SK-N-MC (cell line): ENCODE data around the gene L3MBTL4.

Experiments
- EZH2 ChIP-seq: fragments of 200-600 bp; sonication (generic); IDR thresholded peaks from one replicate; pipeline ENCODE4 v1.6.1; 2017; ENCODE audit warnings: antibody characterized with exemption
- FOXP2 ChIP-seq: optimal IDR thresholded peaks from 2 replicates; pipeline ENCODE3; 2011; ENCODE audit warnings: mild to moderate bottlenecking, moderate library complexity; ENCODE audit not compliant: insufficient read depth; ENCODE audit errors: extremely low read length, control extremely low read depth
- POLR2AphosphoS5 ChIP-seq: IDR thresholded peaks from 2 replicates; pipeline ENCODE4 v1.6.1; 2012; ENCODE audit warnings: mild to moderate bottlenecking, low read depth, low read length, borderline replicate concordance

DNA sequence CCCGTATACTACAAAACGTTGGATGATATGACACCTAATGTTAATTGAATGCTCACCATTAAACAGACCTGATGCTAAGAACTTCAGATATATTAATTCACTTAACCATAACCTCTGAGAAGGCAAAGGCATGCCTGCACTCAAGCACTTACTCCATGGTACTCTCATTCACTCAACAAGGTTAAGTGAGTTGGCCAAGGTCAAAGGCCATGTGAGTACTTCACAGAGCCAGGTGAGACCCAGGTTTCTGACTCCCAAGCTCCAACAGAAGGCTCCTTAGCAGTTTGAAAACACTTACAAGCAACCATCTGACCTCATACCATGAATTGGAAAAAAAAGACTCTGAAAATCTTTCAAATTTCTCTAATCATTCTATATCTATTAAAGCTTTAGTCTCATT is 198.8 kb downstream of the L3MBTL4 start:
- no peak for TF ChIP-seq POLR2AphosphoS5
- TF ChIP-seq EZH2: no peak
- TF ChIP-seq FOXP2: no peak
